ENCODE results near the gene NHSL2.

The NHSL2 gene

DNA sequence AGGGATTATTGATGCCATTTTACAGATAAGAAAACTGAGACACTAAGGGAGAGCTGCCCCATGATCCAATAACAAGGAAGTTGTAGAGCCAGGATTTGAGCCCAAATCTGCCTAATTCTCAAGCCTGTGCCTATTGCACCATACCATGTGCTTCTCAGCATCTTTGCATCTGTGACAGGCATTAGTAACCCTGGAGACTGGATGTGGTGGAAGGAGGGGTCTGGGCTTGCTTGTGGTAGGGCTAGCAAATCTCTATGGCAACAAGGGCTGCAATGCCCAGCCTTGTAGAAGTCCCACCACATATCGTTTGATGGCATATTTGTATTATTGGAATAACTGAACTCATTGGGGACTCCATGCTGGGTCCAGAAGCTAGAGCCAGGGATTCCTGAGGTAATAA lies 163.0 kb downstream of the NHSL2 start:
- peaks cover 6% of the 10 kb centered on the region for H3K4me1 Mint-ChIP-seq
- peaks cover 40% of the 10 kb centered on the region for H3K27me3 Mint-ChIP-seq
- ATAC-seq: no peak
- no peaks in the 10 kb centered on the region for H3K36me3 Mint-ChIP-seq
- H3K4me3 Mint-ChIP-seq: no peak overlapping the region
- H3K9me3 Mint-ChIP-seq: no peaks in the 10 kb centered on the region
- H3K27ac Mint-ChIP-seq: no peak overlapping the region

- no peak for ATAC-seq
- Mint-ChIP-seq H3K4me3 (no peak overlapping the region), H3K27me3 (peaks cover 13% of the 10 kb centered on the region), H3K9me3 (no peaks in the 10 kb centered on the region), H3K27ac (no peak overlapping the region), H3K36me3 (no peaks in the 10 kb centered on the region), H3K4me1 (peaks cover 4% of the 10 kb centered on the region)
Measured at GRCh38 chrX:72078411-72078810, 167.8 kb downstream of the NHSL2 start.

- no peak for ATAC-seq
- no peaks in the 10 kb centered on the region for H3K36me3 Mint-ChIP-seq
- H3K27me3 Mint-ChIP-seq: peaks cover 13% of the 10 kb centered on the region
- H3K27ac Mint-ChIP-seq: peak overlapping the region; percentile 7
- H3K4me3 Mint-ChIP-seq: no peak overlapping the region
- no peaks in the 10 kb centered on the region for H3K9me3 Mint-ChIP-seq
- peaks cover 4% of the 10 kb centered on the region for H3K4me1 Mint-ChIP-seq
Measured at GRCh38 chrX:72079607-72080006, 169.0 kb downstream of the NHSL2 start.

- H3K36me3 Mint-ChIP-seq: no peaks in the 10 kb centered on the region
- H3K9me3 Mint-ChIP-seq: no peaks in the 10 kb centered on the region
- H3K27me3 Mint-ChIP-seq: peaks cover 13% of the 10 kb centered on the region
- peak overlapping the region; percentile 7 for H3K27ac Mint-ChIP-seq
- H3K4me3 Mint-ChIP-seq: no peak overlapping the region
- no peak for ATAC-seq
- H3K4me1 Mint-ChIP-seq: peaks cover 4% of the 10 kb centered on the region
Measured at GRCh38 chrX:72080150-72080549, 169.5 kb downstream of the NHSL2 start.

- peaks cover 13% of the 10 kb centered on the region for H3K27me3 Mint-ChIP-seq
- no peaks in the 10 kb centered on the region for H3K9me3 Mint-ChIP-seq
- H3K36me3 Mint-ChIP-seq: no peaks in the 10 kb centered on the region
- peaks cover 4% of the 10 kb centered on the region for H3K4me1 Mint-ChIP-seq
- no peak overlapping the region for H3K27ac Mint-ChIP-seq
- ATAC-seq: no peak
- H3K4me3 Mint-ChIP-seq: no peak overlapping the region
Measured at GRCh38 chrX:72080800-72081199, 170.2 kb downstream of the NHSL2 start.

DNA sequence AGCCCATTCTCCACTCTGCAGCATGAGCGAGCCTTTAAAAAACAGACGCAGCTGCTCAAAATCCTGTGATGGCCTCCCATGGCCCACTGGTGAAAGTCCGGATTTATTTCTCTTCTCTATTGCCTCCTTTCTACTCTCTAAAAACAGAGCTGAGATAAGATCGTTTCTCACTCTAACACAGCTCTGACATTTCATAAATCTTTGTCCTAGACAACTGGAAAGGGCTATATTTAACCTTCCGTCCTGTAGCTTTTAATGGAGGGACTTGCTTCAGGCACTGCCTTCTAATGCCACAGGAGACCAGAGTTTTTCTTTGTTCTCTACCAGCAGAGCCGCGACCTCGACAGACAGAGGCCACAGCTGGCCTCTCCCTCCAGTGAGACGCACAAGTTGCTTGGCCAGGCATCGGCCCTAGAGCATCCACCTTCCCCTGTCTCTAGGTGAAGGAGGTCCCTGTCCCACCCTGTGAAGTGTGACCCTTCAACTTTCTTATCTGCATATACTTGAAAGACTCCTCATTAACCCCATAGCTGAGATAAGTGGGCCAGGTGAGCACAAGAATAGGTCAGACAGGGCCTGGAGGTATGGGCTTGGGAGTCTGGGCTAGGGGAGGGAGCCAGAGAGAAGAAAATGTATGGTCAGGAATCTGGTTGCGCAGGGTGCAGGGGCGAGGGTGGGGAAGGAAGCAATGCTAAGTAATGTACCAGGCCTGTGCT lies 171.1 kb downstream of the NHSL2 start:
- H3K27ac Mint-ChIP-seq: no peak overlapping the region
- H3K27me3 Mint-ChIP-seq: peaks cover 13% of the 10 kb centered on the region

GRCh38 chrX:72083291-72083690 lies 172.6 kb downstream of the NHSL2 start:
- Mint-ChIP-seq H3K9me3 (no peaks in the 10 kb centered on the region), H3K4me3 (no peak overlapping the region), H3K27ac (no peak overlapping the region), H3K36me3 (no peaks in the 10 kb centered on the region), H3K27me3 (peaks cover 12% of the 10 kb centered on the region), H3K4me1 (peaks cover 4% of the 10 kb centered on the region)
- no peak for ATAC-seq

More for the DNA sequence above, 171.1 kb downstream of the NHSL2 start:
- Mint-ChIP-seq H3K36me3 (no peaks in the 10 kb centered on the region), H3K4me1 (peaks cover 4% of the 10 kb centered on the region), H3K9me3 (no peaks in the 10 kb centered on the region), H3K4me3 (no peak overlapping the region)
- no peak for ATAC-seq

DNA sequence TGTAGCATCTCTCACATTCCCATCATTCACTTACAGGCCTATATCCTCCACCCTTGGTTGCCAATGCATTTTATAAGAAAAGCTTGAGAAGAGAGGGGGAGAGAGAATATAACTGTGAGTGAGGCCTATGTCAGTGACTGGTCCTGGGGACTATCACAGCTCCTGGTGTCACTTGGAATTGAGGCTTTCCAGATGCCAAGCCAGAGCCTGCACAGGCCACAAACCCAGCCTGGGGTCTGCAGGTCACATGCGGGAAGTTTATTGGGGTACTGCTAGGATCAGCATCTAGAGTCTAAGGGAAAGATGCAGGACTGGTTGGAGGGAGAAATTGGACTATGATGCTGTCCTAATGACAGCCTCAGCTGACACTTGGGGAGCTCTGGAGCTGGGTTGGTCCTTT lies 173.5 kb downstream of the NHSL2 start:
- H3K36me3 Mint-ChIP-seq: no peaks in the 10 kb centered on the region
- ATAC-seq: no peak
- H3K27ac Mint-ChIP-seq: no peak overlapping the region
- H3K4me3 Mint-ChIP-seq: no peak overlapping the region
- peaks cover 4% of the 10 kb centered on the region for H3K4me1 Mint-ChIP-seq
- H3K27me3 Mint-ChIP-seq: peaks cover 4% of the 10 kb centered on the region
- H3K9me3 Mint-ChIP-seq: no peaks in the 10 kb centered on the region

- H3K4me3 Mint-ChIP-seq: no peak overlapping the region
- no peak for ATAC-seq
- H3K4me1 Mint-ChIP-seq: no peaks in the 10 kb centered on the region
- no peak overlapping the region for H3K27ac Mint-ChIP-seq
- no peaks in the 10 kb centered on the region for H3K9me3 Mint-ChIP-seq
- H3K27me3 Mint-ChIP-seq: peaks cover 8% of the 10 kb centered on the region
- H3K36me3 Mint-ChIP-seq: no peaks in the 10 kb centered on the region
Measured at GRCh38 chrX:72086995-72087394, 176.3 kb downstream of the NHSL2 start.

DNA sequence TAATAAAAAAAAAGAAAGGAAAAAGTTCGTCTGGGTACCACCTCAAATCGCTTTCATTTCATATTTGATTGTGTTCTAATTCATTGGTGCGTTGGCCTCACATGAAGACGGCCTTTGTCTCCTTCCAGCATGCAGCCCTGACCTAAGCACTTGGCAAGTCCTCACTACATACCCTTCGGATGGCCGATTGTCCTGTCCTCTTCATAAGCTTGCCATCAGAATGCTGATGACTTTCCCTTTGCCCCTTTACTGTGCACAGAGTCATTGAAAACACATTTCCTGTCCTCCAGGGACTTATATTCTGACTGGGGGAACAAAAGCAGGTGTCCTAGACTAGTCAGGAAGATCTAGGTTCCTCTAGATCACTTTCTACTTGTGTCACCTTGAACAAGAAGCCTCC lies 178.1 kb downstream of the NHSL2 start:
- Mint-ChIP-seq H3K27ac (no peak overlapping the region), H3K36me3 (no peaks in the 10 kb centered on the region), H3K4me3 (no peak overlapping the region), H3K4me1 (no peaks in the 10 kb centered on the region), H3K27me3 (peaks cover 8% of the 10 kb centered on the region), H3K9me3 (no peaks in the 10 kb centered on the region)
- ATAC-seq: no peak

DNA sequence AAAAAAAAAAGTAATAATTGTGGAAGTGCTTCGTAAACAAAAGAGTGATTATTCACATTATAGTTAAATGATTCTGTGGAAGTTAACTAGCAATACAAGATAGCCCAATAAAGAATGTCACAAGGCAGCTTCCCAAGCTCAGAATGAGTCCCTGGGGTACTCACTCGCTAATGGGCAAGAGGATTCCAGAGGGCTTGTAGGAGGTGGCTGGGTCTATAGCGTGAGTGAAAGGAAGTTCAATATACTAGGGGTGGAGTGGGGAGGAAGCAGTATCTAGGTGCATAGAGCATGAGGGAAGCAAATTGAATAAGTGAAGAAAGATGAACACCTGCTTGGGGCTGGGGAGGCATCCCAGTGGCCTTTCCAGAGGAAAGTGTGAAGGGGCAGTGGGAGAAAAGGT lies 178.6 kb downstream of the NHSL2 start:
- Mint-ChIP-seq H3K27ac (no peak overlapping the region), H3K27me3 (peaks cover 8% of the 10 kb centered on the region), H3K4me1 (no peaks in the 10 kb centered on the region), H3K36me3 (no peaks in the 10 kb centered on the region), H3K9me3 (no peaks in the 10 kb centered on the region), H3K4me3 (no peak overlapping the region)
- ATAC-seq: no peak

DNA sequence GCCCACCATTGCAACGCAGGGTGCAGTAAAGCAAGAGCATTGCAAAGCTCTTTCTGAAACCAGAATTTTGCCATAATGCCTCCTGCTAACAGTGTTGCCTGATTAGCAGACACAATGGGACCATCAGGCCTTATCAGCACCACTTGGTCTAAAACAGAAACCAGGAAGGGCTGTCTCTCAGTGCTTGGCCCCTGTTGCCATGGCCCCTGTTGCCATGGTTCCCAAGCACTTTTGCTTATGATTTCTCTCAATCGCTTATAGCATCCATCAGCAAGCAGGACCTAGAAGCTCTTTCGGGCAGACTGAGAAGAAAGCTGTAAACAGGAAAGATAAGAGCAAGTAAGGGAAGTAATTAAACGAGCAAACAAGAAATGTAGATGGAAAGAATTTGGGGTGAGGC lies 184.2 kb downstream of the NHSL2 start:
- H3K4me1 Mint-ChIP-seq: peaks cover 24% of the 10 kb centered on the region
- no peak overlapping the region for H3K4me3 Mint-ChIP-seq
- peak; percentile 63 for ATAC-seq
- no peak overlapping the region for H3K27ac Mint-ChIP-seq
- no peaks in the 10 kb centered on the region for H3K36me3 Mint-ChIP-seq
- no peaks in the 10 kb centered on the region for H3K9me3 Mint-ChIP-seq
- peaks cover 8% of the 10 kb centered on the region for H3K27me3 Mint-ChIP-seq

DNA sequence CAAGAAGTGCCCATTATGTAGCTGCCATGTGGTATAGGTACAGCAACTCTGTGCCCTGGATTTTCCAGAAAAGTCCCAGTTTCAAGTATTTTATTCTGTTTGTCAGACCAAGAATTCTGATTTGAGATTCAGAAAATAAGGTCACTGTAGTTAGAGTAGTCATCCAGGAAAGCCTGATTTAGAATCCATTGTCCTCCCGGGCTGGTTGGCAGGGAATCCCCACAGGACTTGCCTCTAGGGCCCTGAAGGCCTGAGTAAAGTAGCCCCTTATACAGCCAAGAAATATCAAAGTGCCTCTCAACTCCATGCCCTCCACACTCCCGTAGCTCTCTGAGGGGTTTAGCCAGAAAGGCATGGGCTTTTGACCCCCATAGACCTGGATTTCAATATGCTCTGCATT lies 184.7 kb downstream of the NHSL2 start:
- no peak overlapping the region for H3K27ac Mint-ChIP-seq
- no peaks in the 10 kb centered on the region for H3K9me3 Mint-ChIP-seq
- peaks cover 8% of the 10 kb centered on the region for H3K27me3 Mint-ChIP-seq

DNA sequence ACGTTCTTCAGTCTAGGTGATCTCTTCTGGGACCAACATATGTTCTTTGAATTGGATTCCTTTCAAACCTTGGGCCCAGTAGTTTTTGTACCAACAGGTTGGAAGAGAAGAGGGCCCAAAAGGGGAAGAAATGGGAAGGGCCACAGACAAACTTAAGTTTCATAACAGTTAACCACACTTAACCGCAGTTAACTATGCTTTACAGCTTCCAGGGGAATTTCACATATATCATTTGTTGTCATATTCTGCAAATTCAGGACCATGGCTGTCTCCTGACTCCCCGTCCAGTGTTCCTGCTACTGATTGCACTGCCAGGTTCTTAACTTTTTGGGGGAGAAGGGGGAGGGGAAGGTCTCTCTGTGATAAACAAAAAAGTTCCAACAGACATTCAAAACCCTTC lies 186.5 kb downstream of the NHSL2 start:
- peaks cover 47% of the 10 kb centered on the region for H3K4me1 Mint-ChIP-seq
- no peaks in the 10 kb centered on the region for H3K9me3 Mint-ChIP-seq
- H3K36me3 Mint-ChIP-seq: no peaks in the 10 kb centered on the region
- H3K4me3 Mint-ChIP-seq: no peak overlapping the region
- ATAC-seq: no peak
- H3K27ac Mint-ChIP-seq: peak overlapping the region; percentile 30
- peaks cover 8% of the 10 kb centered on the region for H3K27me3 Mint-ChIP-seq

More for the DNA sequence above, 184.7 kb downstream of the NHSL2 start:
- ATAC-seq: no peak
- Mint-ChIP-seq H3K4me1 (peaks cover 29% of the 10 kb centered on the region), H3K4me3 (no peak overlapping the region), H3K36me3 (no peaks in the 10 kb centered on the region)

DNA sequence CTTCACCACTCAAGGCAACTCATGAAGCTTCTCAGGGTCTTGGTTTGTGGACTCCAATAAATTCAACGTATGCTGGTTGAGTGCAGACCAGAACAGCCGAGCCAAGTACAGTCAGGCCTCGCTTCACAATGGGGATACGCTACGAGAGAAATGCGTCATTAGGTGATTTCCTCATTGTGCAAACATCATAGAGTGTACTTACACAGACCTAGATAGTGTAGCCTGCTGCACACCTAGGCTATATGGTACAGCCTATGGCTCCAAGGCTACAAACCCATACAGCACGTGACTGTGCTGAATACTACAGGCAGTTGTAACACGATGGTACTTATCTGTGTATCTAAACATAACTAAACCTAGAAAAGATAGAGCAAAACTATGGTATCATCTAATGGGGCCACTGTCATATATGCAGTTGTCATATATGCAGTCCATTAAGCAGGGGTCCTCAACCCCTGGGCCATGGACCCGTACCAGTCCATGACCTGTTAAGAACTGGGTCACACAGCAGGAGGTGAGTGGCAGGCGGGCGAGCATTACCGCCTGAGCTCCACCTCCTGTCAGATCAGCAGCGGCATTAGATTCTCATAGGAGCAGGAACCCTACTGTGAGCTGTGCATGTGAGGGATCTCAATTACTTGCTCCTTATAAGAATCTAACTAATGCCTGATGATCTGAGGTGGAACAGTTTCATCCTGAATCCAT lies 189.6 kb downstream of the NHSL2 start:
- Mint-ChIP-seq H3K4me3 (no peak overlapping the region), H3K4me1 (peaks cover 51% of the 10 kb centered on the region), H3K36me3 (no peaks in the 10 kb centered on the region), H3K27me3 (peaks cover 8% of the 10 kb centered on the region), H3K27ac (peak overlapping the region; percentile 37), H3K9me3 (no peaks in the 10 kb centered on the region)
- peak; percentile 64 for ATAC-seq

GRCh38 chrX:72100824-72101351 lies 190.2 kb downstream of the NHSL2 start:
- peak overlapping the region; percentile 70 for H3K4me3 Mint-ChIP-seq
- H3K27me3 Mint-ChIP-seq: peaks cover 8% of the 10 kb centered on the region
- H3K36me3 Mint-ChIP-seq: no peaks in the 10 kb centered on the region
- H3K27ac Mint-ChIP-seq: peak overlapping the region; percentile 37
- no peaks in the 10 kb centered on the region for H3K9me3 Mint-ChIP-seq
- ATAC-seq: peak; percentile 95
- H3K4me1 Mint-ChIP-seq: peaks cover 50% of the 10 kb centered on the region
